UCSD-AML1 (cell line): ENCODE data around the gene SERF2.
"Not testable (repeated sequence)": the region's sequence is repeated elsewhere in the genome, so short reads cannot be mapped to it uniquely, and the experiment has no call there.

Experiments used
- DNase-seq: peaks from one replicate; lab custom pipeline; 2025; ENCODE audit not compliant: unreplicated experiment; lab: John Stamatoyannopoulos, UW

SERF2 gene

GRCh38 chr15:43793647-43794046 lies 1.5 kb downstream of the SERF2 start:
- no peak for DNase-seq

GRCh38 chr15:43794269-43795037 lies 2.3 kb downstream of the SERF2 start:
- DNase-seq = no peak

GRCh38 chr15:43795197-43795596 lies 3.1 kb downstream of the SERF2 start:
- no peak for DNase-seq

- no peak for DNase-seq
Observed at GRCh38 chr15:43795997-43796396, 3.9 kb downstream of the SERF2 start.

DNA sequence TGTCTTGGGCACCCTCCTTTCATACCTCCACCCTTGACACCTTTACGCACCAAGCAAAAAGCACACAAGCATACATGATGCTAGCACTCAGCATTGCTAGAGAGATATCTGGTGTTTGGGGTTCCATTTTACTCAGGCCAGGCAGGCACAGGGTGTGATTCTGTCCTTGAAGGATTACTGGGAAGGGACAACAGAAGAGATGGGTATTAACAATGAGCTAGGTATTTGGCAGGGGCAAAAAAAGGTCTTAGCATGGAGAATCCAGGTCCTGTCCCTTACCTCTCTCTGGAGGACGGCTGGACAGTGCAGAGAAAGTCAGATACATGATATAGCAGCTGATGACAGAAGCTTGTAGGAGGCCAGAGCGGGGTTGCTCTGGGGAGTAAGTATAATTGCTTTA lies 4.4 kb downstream of the SERF2 start:
- DNase-seq = no peak

GRCh38 chr15:43799209-43799944 lies 7.3 kb downstream of the SERF2 start:
- DNase-seq = peak; percentile 14

DNA sequence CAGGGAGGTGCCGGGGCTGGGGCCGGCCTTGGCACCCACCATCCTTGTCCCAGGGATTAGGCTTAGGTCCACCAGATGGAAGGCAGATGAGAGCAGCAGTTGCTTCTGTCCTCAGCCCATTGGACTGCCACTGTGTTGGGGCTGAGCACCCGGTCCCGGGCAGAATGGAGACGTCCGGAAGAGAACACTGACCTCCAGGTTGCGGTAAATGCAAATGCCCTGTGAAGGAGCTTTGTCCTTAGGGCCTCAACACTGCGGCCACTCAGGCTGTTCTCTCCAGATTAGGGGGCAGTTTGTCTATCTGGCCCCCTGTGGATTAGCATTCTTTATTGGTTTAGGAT lies 7.8 kb downstream of the SERF2 start, which contains the start of gene SERINC4:
Gene SERINC4 (minus strand): TSS at position 276 of the 341 bp plus-strand sequence. CDS start 234 bp downstream, at position 42.
- no peak for DNase-seq

DNA sequence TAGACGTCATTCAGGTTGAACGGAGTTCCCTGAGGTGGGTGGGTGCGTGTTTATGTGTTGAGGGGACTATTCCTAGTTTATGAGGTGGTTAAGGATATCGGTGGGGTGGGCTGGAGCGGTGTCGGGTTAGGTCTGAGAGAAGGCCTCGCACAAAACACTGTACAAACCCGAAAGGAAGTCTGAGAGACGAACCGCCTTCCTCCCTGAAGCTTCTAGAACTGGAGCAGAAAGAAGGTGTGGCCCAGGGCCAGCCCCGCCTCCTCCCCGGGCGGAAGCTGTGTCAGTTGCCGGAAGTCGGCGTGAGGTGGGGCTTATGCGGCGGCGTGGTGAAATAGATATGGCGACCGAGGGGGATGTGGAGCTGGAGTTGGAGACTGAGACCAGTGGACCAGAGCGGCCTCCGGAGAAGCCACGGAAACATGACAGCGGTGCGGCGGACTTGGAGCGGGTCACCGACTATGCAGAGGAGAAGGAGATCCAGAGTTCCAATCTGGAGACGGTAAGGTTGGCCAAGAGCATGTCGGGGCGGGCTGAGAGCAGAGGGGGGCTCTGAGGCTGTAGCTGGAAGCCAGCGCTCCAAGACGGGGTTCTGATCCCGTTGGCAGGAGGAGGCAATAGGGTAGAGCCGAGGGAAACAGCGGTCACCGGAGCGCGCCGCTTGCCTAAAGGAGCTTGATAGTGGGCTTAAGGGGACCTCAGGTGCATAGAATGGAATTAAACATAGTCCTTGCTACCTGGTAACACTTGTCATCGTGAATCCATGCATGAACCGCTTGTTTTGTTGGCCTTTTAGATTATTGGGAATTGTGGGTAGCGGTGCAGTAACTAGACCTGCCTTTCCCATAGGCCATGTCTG lies 8.4 kb downstream of the SERF2 start, which contains the start of gene HYPK:
Gene HYPK (plus strand): TSS at position 314 of the 856 bp plus-strand sequence. CDS start 24 bp downstream, at position 338.
- DNase-seq = peak; percentile 91

DNA sequence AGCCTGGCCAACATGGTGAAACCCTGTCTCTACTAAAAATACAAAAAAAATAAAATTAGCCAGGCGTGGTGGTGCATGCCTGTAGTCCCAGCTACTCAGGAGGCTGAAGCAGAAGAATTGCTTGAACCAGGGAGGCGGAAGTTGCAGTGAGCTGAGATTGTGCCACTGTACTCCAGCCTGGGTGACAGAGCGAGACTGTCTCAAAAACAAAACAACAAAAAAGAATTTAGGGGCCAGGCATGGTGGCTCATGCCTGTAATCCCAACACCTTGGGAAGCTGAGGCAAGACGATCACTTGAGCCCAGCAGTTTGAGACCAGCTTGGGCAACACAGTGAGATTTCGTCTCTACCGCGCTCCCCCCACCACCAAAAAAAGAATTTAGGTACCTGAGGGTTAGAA lies 10.6 kb downstream of the SERF2 start:
- DNase-seq = not testable (repeated sequence)

DNA sequence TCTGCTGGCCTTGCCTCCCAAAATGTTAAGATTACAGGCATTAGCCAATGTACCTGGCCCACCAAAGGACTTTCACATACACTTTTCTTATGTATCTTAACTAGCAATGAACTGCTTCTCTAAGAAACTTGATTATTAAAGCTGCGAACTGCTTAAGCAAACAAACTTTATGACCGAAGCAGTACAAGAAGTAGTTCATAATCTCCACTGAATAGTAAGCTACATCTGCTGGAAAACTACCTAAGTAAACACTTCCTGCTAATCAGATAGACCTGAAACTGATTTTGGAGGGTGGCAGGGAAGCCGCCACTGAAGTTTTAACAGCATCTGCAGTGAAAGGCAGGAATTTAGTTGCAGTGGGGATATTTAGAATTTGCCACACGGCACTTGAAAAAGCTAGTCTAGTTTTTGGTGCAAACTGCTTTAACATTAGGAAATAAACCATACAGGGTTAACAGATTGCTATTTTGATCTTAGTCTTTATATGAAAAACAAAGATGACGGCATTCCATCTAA lies 16.4 kb downstream of the SERF2 start:
- no peak for DNase-seq

DNA sequence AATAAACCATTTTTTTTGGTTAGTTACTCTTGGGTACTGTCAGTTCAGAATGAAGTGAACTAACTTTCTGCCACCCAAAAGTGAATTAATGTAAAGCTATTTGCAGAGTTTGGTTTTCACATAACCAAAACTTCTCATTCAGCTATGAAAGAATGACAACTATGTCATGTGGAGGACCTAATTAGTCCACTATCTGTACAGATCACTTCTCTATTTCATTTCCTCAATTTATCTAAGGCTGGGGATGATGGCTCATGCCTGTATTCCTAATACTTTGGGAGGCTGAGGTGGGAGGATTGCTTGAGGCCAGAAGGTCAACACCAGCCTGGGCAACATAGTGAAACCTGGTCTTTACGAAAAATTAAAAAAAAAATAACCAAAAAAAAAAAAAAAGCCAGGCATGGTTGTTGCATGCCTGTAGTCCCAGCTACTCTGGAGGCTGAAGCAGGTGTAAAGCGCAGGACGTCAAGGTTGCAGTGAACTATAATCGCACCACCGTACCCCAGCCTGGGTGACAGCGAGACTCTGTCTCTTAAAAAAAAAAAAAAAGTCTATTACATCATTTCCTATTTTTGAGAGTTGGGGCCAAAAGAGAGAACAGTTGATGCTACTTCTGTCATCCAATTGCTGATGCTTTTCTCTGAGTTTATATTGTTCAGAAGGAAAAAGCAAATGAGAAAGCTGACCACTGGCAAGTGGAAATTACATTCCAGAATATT lies 17.0 kb downstream of the SERF2 start:
- DNase-seq = no peak

- not testable (repeated sequence) for DNase-seq
Observed at GRCh38 chr15:43815064-43815463, 22.9 kb downstream of the SERF2 start.

DNA sequence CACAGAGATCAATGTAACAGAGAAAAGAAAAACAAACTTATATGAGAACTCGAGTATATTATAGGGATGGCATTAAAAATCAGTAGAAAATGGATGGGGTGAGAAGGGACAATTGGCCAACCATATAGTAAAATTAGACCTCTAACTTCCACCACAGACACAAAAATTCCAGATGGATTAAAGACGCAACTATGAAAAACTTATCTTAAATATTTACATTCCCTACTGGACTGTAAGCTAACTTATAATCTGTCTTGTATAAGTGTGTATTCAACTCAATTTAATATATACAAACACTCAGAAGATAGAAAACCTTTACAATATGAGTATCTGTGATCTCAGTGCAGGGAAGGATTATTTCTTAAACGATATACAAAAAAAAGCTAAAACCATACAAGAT lies 29.4 kb downstream of the SERF2 start:
- DNase-seq = no peak

GRCh38 chr15:43824302-43825246 lies 32.5 kb downstream of the SERF2 start, which contains the start of gene MFAP1:
Gene MFAP1, minus strand, starts transcription at chr15:43824690. Its CDS starts 121 bp downstream, at chr15:43824569.
- DNase-seq = peak; percentile 90

DNA sequence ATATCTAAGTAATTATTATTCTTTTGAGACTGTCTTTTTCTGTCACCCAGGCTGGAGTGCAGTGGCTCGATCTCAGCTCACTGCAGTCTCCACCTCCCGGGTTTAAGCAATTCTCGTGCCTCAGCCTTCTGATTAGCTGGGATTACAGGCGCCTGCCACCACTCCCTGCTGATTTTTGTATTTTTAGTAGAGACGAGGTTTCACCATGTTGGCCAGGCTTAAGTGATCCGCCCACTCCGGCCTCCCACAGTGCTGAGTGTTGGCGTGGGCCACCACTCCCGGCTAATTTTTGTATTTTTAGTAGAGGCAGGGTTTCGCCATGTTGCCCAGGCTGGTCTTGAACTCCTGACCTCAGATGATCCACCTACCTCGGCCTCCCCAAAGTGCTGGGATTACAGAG lies 33.2 kb downstream of the SERF2 start:
- DNase-seq = not testable (repeated sequence)

- DNase-seq = no peak
Observed at GRCh38 chr15:43826029-43826507, 33.9 kb downstream of the SERF2 start.

DNA sequence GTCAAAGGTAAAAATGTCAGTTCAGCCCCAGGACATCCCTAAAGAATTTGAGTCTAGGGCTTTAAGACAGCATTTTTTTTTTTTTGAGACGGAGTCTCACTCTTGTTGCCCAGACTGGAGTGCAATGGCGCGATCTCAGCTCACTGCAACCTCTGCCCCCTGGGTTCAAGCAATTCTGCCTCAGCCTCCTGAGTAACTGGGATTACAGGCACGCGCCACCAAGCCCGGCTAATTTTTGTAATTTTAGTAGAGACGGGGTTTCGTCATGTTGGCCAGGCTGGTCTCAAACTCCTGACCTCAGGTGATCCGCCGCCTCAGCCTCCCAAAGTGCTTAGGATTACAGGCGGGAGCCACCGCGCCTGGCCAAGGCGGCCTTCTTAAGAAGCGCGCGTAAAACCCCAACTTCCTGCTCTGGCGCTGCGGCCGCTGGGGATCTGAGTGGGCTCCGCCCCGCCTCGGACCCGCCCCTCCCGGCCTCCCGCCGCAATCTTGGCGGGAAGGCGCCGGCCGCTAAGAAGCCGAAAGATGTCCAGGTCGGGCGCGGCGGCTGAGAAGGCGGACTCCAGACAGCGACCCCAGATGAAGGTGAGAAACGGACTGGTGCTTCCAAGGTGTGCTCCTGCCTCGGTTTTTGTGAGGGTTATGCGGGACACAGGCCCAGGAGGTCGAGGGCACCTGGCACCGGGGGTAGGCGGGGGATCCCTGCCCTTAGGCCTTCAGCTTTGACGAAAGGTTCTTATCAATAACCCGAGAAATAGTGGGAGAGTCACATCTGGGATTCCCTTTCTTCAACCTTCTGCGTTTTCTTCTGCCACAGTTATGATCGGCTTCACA lies 34.6 kb downstream of the SERF2 start, which contains the start of gene WDR76:
Gene WDR76 (plus strand): TSS at position 495 of the 834 bp plus-strand sequence. CDS start 31 bp downstream, at position 526.
- peak; percentile 82 for DNase-seq

- no peak for DNase-seq
Observed at GRCh38 chr15:43828061-43828657, 36.0 kb downstream of the SERF2 start.
